ENCODE measurements around the gene KLK5. TPM values are rescaled to one million over a fixed set of nuclear protein-coding genes. Genes with fewer than 3 reads are reported as not detected.

KLK5 gene
- total RNA-seq, 1 donor from 2014 or later, result 3.4 TPM

DNA sequence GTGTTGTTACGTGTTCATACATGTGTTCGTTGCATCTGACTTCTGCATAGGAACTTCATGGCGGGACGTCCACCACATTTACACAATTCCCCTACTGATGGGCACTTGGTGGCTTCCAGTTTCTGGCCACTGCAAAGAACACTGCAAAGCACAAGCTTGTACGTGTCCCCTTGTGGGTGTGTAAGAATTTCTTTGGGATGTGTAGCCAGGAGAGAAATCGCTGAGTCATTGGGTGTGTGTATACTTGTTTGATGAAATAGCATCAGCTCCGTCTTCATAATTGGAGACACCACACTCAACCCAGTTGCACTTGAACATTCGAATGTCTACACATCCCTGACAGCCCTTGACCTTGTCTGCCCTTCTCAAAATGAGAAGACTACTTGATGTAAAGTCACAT lies 19.2 kb downstream of the KLK5 start:
- no peak overlapping the region for H3K4me3 ChIP-seq (ENCODE audit: low read depth, low read length)
- no peaks in the 10 kb centered on the region for H3K36me3 ChIP-seq (ENCODE audit: control insufficient read depth, insufficient read depth, low read length)
- FAIRE-seq (peak; percentile 97), DNase-seq (ENCODE audit: low read depth) (peak; percentile 93)
- no peak for TF ChIP-seq CTCF (IDR thresholded peaks at IDR 0.05; ENCODE audit: insufficient read depth, low read length, severe bottlenecking)
- H3K27me3 ChIP-seq (ENCODE audit: control insufficient read depth, insufficient read depth, low read length), result peaks cover 2% of the 10 kb centered on the region

DNA sequence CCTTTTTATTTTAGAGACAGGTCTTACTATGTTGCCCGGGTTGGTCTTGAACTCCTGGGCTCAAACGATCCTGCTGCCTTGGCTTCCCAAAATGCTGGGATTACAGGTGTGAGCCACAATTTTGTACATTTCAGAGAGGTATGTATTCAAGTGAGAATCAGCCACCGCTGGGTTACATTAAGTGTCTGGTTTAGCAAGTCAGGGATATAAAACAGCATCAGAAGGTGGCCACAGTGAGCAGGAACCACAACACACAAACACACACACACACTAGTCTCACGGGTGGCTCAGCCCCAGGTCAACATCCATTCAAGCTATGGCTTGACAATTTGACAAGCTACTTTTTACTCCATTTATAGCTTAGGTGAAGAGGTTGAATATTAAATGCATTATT lies 20.2 kb downstream of the KLK5 start:
- peak; percentile 12 for DNase-seq (ENCODE audit: low read depth)
- no peak for TF ChIP-seq CTCF (IDR thresholded peaks at IDR 0.05; ENCODE audit: insufficient read depth, low read length, severe bottlenecking)

DNA sequence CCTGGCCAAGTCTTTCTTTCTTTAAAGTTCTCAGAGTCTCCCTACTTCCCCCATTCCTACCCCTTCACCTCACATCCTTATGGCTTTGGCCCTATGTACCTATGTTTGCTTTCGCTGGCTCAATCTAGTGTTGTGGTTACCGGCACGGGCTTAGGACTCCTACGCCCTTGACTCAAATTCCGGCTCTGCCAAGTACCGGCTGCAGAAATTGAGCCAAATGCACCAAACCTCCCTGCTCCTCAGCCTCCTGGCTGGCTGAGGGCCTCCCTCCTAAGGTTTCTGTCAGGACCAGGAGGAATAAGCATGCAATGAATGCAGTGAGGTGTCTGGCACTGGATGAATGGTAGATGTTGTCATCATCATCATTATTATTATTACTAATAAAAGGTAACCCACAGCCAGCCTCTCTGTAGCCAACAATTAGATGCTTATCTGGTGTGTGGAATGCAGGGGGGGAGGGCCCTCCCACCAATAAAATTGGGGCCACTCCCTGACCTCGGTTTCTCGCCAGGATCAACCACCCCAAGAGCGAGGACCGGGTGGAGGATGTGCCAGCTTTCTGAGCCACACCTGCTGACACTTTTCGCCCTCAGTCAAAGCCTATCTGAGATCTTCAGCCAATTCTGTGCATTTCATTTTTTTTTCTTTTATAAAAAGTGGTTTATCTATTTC lies 20.7 kb downstream of the KLK5 start:
- FAIRE-seq, result no peak
- Histone ChIP-seq H3K4me3 (ENCODE audit: low read depth, low read length) (no peak overlapping the region), H3K27me3 (ENCODE audit: control insufficient read depth, insufficient read depth, low read length) (peaks cover 3% of the 10 kb centered on the region), H3K36me3 (ENCODE audit: control insufficient read depth, insufficient read depth, low read length) (no peaks in the 10 kb centered on the region)
- TF ChIP-seq CTCF (IDR thresholded peaks at IDR 0.05; ENCODE audit: insufficient read depth, low read length, severe bottlenecking), result no peak
- DNase-seq (ENCODE audit: low read depth), result peak; percentile 98

More for the DNA sequence above, 20.2 kb downstream of the KLK5 start:
- Histone ChIP-seq H3K27me3 (ENCODE audit: control insufficient read depth, insufficient read depth, low read length) (peaks cover 3% of the 10 kb centered on the region), H3K36me3 (ENCODE audit: control insufficient read depth, insufficient read depth, low read length) (no peaks in the 10 kb centered on the region), H3K4me3 (ENCODE audit: low read depth, low read length) (no peak overlapping the region)
- no peak for FAIRE-seq

DNA sequence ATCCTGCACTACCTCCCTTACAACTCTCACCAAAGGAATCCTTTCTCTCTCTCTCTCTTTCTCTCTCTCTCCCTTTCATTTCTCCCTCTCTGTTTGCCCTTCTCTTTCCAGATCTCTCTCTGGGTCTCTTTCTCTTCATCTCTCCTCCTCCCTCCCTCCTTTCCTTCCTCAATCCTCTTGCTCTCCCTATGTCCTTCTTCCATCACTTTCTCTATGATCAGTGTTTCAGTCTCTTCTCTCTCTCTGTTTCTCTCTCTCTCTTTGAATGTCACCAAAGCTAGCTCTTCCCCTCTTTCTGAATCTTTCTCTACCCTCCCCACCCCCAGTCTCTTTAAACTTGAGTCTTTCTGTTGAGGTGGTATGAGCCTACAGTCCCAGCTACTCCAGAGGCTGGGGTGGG lies 21.8 kb downstream of the KLK5 start:
- no peak for TF ChIP-seq CTCF (IDR thresholded peaks at IDR 0.05; ENCODE audit: insufficient read depth, low read length, severe bottlenecking)
- Histone ChIP-seq H3K36me3 (ENCODE audit: control insufficient read depth, insufficient read depth, low read length) (no peaks in the 10 kb centered on the region), H3K27me3 (ENCODE audit: control insufficient read depth, insufficient read depth, low read length) (peaks cover 3% of the 10 kb centered on the region), H3K4me3 (ENCODE audit: low read depth, low read length) (no peak overlapping the region)
- FAIRE-seq, result no peak
- no peak for DNase-seq (ENCODE audit: low read depth)

DNA sequence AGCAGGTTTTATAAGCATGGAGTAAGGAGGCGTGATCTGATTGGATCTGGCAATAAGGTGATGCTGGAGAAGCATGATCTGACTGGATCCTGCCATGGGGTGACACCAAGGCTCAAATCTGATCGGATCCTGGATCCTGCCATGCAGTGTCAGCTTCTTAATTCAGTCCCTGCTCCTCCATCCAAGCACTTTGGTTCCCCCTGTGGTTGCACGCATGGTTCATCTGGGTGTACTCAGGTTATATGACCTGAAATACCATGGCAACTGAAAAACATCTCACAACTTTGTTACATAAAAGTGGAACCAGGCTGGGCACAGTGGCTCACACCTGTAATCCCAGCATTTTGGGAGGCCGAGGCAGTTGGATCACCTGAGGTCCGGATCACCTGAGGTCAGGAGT lies 24.0 kb downstream of the KLK5 start:
- Histone ChIP-seq H3K36me3 (ENCODE audit: control insufficient read depth, insufficient read depth, low read length) (no peaks in the 10 kb centered on the region), H3K4me3 (ENCODE audit: low read depth, low read length) (no peak overlapping the region), H3K27me3 (ENCODE audit: control insufficient read depth, insufficient read depth, low read length) (peaks cover 3% of the 10 kb centered on the region)
- no peak for FAIRE-seq
- TF ChIP-seq CTCF (IDR thresholded peaks at IDR 0.05; ENCODE audit: insufficient read depth, low read length, severe bottlenecking), result no peak
- DNase-seq (ENCODE audit: low read depth), result no peak

GRCh38 chr19:50926144-50926543 lies 26.7 kb downstream of the KLK5 start:
- FAIRE-seq (no peak), DNase-seq (ENCODE audit: low read depth) (no peak)
- H3K4me3 ChIP-seq (ENCODE audit: low read depth, low read length), result no peak overlapping the region
- no peak for TF ChIP-seq CTCF (IDR thresholded peaks at IDR 0.05; ENCODE audit: insufficient read depth, low read length, severe bottlenecking)
- H3K36me3 ChIP-seq (ENCODE audit: control insufficient read depth, insufficient read depth, low read length), result no peaks in the 10 kb centered on the region
- H3K27me3 ChIP-seq (ENCODE audit: control insufficient read depth, insufficient read depth, low read length), result peaks cover 5% of the 10 kb centered on the region

All from bronchial epithelial cell (primary cell).